Hepatocyte (in vitro differentiated cells): ENCODE measurements around the gene EIF4E1B. TPM values are rescaled to one million over a fixed set of nuclear protein-coding genes. Genes with fewer than 3 reads are reported as not detected.

Experiments
- DNase-seq: peaks from one replicate; pipeline ENCODE4 v3.0.0-alpha.2; 2016; ENCODE audit warnings: low spot score
- H2AFZ ChIP-seq: fragments of 200-600 bp; sonication (generic); 2 replicates; pipeline ENCODE4 v1.6.0; 2016; ENCODE audit warnings: antibody characterized with exemption, mild to moderate bottlenecking
- H3K27ac ChIP-seq: fragments of 200-600 bp; sonication (generic); 2 replicates; pipeline ENCODE4 v1.5.1; 2016; ENCODE audit warnings: mild to moderate bottlenecking
- H3K27me3 ChIP-seq: fragments of 200-600 bp; sonication (generic); 2 replicates; pipeline ENCODE4 v1.6.1; 2016
- H3K36me3 ChIP-seq: fragments of 200-600 bp; sonication (generic); replicated peaks from 2 replicates; pipeline ENCODE4 v1.5.1; 2016; ENCODE audit warnings: low read depth; ENCODE audit not compliant: insufficient read depth
- H3K4me1 ChIP-seq: fragments of 200-600 bp; sonication (generic); 2 replicates; pipeline ENCODE4 v1.5.1; 2016; ENCODE audit warnings: mild to moderate bottlenecking, moderate library complexity; ENCODE audit not compliant: insufficient read depth
- H3K4me2 ChIP-seq: fragments of 200-600 bp; sonication (generic); 2 replicates; pipeline ENCODE4 v1.6.0; 2016
- H3K4me3 ChIP-seq: fragments of 200-600 bp; sonication (generic); 2 replicates; pipeline ENCODE4 v1.5.1; 2016; ENCODE audit warnings: mild to moderate bottlenecking
- H3K79me2 ChIP-seq: fragments of 200-600 bp; sonication (generic); 2 replicates; pipeline ENCODE4 v1.6.0; 2017; ENCODE audit warnings: mild to moderate bottlenecking
- H3K9me2 ChIP-seq: fragments of 200-600 bp; sonication (generic); replicated peaks from 2 replicates; pipeline ENCODE4 v1.6.0; 2017; ENCODE audit warnings: mild to moderate bottlenecking; ENCODE audit not compliant: insufficient read depth
- H3K9me3 ChIP-seq: fragments of 200-600 bp; sonication (generic); 2 replicates; pipeline ENCODE4 v1.5.1; 2016; ENCODE audit warnings: low read depth, mild to moderate bottlenecking
- H4K20me1 ChIP-seq: fragments of 200-600 bp; sonication (generic); 2 replicates; pipeline ENCODE4 v1.6.0; 2016; ENCODE audit warnings: mild to moderate bottlenecking; ENCODE audit not compliant: insufficient read depth, poor library complexity, severe bottlenecking
- EZH2 ChIP-seq: fragments of 200-600 bp; sonication (generic); IDR thresholded peaks from 2 replicates; pipeline ENCODE4 v1.6.1; 2016; ENCODE audit warnings: antibody characterized with exemption, mild to moderate bottlenecking, borderline replicate concordance
- EZH2phosphoT487 ChIP-seq: fragments of 200-600 bp; sonication (generic); IDR thresholded peaks from one replicate; pipeline ENCODE4 v1.6.1; 2018; ENCODE audit warnings: antibody characterized with exemption, mild to moderate bottlenecking, low read depth, moderate library complexity; ENCODE audit not compliant: unreplicated experiment, severe bottlenecking
- WGBS: methylation state at CpG from one replicate; pipeline ENCODE4 v1.1.6; 2016; ENCODE audit warnings: low lambda C conversion rate; ENCODE audit errors: missing lambda C conversion rate; 5-methylcytosine and 5-hydroxymethylcytosine counted together
- polyA plus RNA-seq: library from polyadenylated mRNA; unstranded; fragments of >200 nt; fragmentation: Nextera tagmentation; extraction: Ambion mirVana; gene quantifications from 2 replicates; pipeline ENCODE4 v1.2.1, GENCODE V29; 2016
- total RNA-seq: library from RNA; depleted of rRNA; stranded (reverse); fragments of >200 nt; gene quantifications from 2 replicates; pipeline ENCODE4 v1.2.3, GENCODE V29; 2014
- TF ChIP-seq, protein P1 (sequence below): fragments of 200-600 bp; sonication (generic); IDR thresholded peaks from 2 replicates; pipeline ENCODE4 v1.5.1; 2016; ENCODE audit warnings: antibody characterized with exemption, mild to moderate bottlenecking; ENCODE audit not compliant: poor library complexity

The EIF4E1B gene
- total and polyA plus RNA-seq, 2 experiments from 2014 or later, result not detected

DNA sequence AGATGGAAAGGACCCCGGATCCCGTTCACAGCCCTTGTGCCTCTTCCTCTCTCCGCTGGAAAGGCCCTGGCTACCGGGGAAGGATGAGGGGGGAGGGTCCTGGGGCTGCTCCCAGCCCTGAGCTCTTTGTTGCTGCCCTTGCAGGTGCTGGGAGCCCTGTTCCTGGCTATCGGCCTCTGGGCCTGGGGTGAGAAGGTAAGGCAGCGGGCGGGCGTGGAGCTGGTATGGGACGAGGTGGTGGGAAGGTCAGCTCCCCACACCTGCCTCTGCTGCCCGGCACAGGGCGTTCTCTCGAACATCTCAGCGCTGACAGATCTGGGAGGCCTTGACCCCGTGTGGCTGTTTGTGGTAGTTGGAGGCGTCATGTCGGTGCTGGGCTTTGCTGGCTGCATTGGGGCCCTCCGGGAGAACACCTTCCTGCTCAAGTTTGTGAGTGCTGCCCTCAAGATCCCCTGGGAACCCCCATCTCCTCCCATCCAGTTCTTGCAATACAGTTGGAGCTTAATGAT lies 21.1 kb downstream of the EIF4E1B start:
- Histone ChIP-seq H3K9me2 (no peaks in the 10 kb centered on the region), H3K4me2 (no peak overlapping the region), H4K20me1 (no peaks in the 10 kb centered on the region), H3K27ac (no peak overlapping the region), H3K4me1 (peaks cover 9% of the 10 kb centered on the region), H3K36me3 (no peaks in the 10 kb centered on the region), H3K9me3 (no peaks in the 10 kb centered on the region), H2AFZ (no peak overlapping the region), H3K4me3 (no peak overlapping the region), H3K27me3 (no peaks in the 10 kb centered on the region), H3K79me2 (peaks cover 20% of the 10 kb centered on the region)
- TF ChIP-seq EZH2 (no peak), EZH2phosphoT487 (no peak)
- TF ChIP-seq, protein P1, sequence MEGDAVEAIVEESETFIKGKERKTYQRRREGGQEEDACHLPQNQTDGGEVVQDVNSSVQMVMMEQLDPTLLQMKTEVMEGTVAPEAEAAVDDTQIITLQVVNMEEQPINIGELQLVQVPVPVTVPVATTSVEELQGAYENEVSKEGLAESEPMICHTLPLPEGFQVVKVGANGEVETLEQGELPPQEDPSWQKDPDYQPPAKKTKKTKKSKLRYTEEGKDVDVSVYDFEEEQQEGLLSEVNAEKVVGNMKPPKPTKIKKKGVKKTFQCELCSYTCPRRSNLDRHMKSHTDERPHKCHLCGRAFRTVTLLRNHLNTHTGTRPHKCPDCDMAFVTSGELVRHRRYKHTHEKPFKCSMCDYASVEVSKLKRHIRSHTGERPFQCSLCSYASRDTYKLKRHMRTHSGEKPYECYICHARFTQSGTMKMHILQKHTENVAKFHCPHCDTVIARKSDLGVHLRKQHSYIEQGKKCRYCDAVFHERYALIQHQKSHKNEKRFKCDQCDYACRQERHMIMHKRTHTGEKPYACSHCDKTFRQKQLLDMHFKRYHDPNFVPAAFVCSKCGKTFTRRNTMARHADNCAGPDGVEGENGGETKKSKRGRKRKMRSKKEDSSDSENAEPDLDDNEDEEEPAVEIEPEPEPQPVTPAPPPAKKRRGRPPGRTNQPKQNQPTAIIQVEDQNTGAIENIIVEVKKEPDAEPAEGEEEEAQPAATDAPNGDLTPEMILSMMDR, result no peak
- 96% methylated on average over 16 of the region's 17 CpGs for WGBS
- DNase-seq, result no peak

DNA sequence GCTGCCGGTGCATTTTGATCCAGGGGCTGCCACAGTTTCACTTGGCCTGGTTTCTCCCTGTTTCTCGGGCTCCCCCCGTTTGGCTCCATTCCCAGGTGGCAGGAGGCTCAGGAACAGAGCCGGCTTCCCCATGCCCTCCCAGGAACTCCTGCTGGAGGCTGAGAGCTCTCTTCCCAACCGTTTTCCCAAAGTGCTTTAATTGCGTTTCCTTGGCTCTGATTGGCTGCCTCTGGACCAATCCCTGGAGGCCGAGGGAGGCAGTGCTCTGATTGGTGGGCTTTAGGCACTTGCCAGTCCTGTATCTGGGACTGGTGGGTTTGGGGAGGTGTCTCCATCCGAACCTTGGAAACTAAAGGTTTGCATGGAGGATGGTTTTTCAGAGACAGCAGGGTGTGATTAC lies 21.7 kb downstream of the EIF4E1B start:
- Histone ChIP-seq H3K36me3 (no peaks in the 10 kb centered on the region), H2AFZ (no peak overlapping the region), H3K9me3 (no peaks in the 10 kb centered on the region), H3K4me3 (no peak overlapping the region), H3K9me2 (no peaks in the 10 kb centered on the region), H3K4me2 (no peak overlapping the region), H3K27ac (no peak overlapping the region), H4K20me1 (no peaks in the 10 kb centered on the region), H3K79me2 (peaks cover 20% of the 10 kb centered on the region), H3K27me3 (no peaks in the 10 kb centered on the region), H3K4me1 (peaks cover 6% of the 10 kb centered on the region)
- DNase-seq, result no peak
- WGBS, result 85% methylated on average over 8 of the region's 8 CpGs
- TF ChIP-seq EZH2 (no peak), EZH2phosphoT487 (no peak)
- TF ChIP-seq, protein P1, result no peak

DNA sequence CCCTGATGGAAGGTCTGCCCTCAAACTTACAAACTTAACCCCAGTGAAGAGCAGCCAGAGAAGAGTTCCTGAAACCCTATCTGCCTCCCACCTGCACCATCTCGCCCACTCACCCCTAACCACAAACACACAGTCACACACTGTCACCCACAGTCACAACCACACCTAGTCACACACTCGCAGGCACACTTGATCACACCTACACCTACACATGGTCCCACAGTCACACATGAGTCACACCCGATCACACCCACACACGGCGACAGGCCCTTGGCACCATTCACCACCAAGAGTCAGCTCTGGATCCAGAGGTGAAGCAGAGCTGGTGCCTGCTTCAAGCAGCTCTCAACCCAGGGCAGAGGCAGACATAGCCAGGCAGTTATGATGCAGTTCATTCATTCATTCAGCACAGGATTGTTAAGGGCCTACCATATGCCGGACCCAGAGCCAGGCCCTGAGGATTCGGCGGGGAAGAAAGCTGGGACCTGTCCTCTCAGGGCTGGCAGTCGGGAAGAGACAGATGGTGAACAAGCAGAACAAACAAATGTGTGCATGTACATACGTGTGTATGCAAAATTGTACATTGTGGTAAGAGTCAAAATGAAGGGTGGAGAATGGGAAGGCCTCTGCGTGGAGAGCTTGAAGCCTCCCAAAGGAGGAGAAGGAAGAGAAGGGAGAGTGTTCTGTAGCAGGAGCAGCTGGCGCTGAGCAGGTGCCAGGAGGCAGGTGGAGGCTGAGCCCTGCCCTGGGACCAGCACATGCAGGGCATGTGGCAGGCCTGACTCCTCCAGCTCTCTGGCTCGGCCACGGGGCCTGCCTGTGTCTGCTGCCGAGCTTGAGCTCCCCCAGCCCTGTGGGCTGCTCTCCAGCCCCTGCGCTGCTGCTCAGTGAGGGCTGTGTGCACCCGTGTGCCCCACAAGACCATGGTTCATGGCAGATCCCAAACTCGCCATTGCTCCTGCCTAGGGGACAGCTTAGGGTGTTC lies 23.2 kb downstream of the EIF4E1B start:
- Histone ChIP-seq H3K4me3 (no peak overlapping the region), H3K4me2 (no peak overlapping the region), H2AFZ (no peak overlapping the region), H3K9me2 (no peaks in the 10 kb centered on the region), H3K36me3 (no peaks in the 10 kb centered on the region), H3K27ac (no peak overlapping the region), H4K20me1 (no peaks in the 10 kb centered on the region), H3K4me1 (no peaks in the 10 kb centered on the region), H3K79me2 (peaks cover 10% of the 10 kb centered on the region), H3K27me3 (no peaks in the 10 kb centered on the region), H3K9me3 (no peaks in the 10 kb centered on the region)
- DNase-seq, result no peak
- WGBS, result 92% methylated on average over 18 of the region's 18 CpGs
- TF ChIP-seq, protein P1, result no peak
- TF ChIP-seq EZH2 (no peak), EZH2phosphoT487 (no peak)
